K562 (cell line): ENCODE data around the gene AFAP1. TPM values are rescaled to one million over a fixed set of nuclear protein-coding genes. Genes with fewer than 3 reads are reported as not detected.
A peak's percentile ranks its signal among the peaks of the same experiment; 100 is the strongest.

Experiments used
- ATAC-seq: fragments of 200-7000 bp; cut with Tn5 transposase; 3 replicates; pipeline ENCODE4 v1.9.1; 2020; ENCODE audit warnings: moderate library complexity
- BruUV-seq: library from RNA; stranded (reverse); fragments of 400-500 nt; replicated peaks from 2 replicates; lab custom pipeline; 2021; lab: Mats Ljungman, UMichigan
- CTCF ChIA-PET: fragments of 300-600 bp; formaldehyde crosslinking; extraction: SDS; loops from one replicate; lab custom pipeline; 2021; ENCODE audit warnings: low intra/inter-chr PET ratio; lab: Yijun Ruan, JAX
- POLR2A ChIA-PET: fragments of 300-600, 350-650 bp; sonication (Branson Sonifier 250); formaldehyde crosslinking; extraction: SDS; loops from one replicate; lab custom pipeline; 2021; ENCODE audit warnings: antibody characterized with exemption, inconsistent platforms; lab: Yijun Ruan, JAX
- DNase-seq, 4 experiments: peaks; one replicate each; pipeline versions ENCODE4 v3.0.0 to v3.0.0-alpha.2; 2011 to 2018; ENCODE audit warnings: low spot score in 3 of 4, mixed read lengths in 3 of 4; ENCODE audit errors: extremely low read depth in 1 of 4
- FAIRE-seq: peaks from 2 replicates; lab custom pipeline; 2011; peaks lifted over from hg19 to GRCh38; lab: Jason Lieb, UNC
- H2AFZ ChIP-seq: 2 replicates; pipeline ENCODE4 v1.6.0; 2011; ENCODE audit warnings: low read depth, low read length, control low read depth, inconsistent platforms
- H3K27ac ChIP-seq: fragments of 200-600 bp; 3 replicates; pipeline ENCODE4 v1.8.0; 2011; ENCODE audit warnings: low read depth, mild to moderate bottlenecking, control low read depth, inconsistent platforms, low read length, moderate library complexity, mixed read lengths; ENCODE audit errors: extremely low read depth
- H3K27me3 ChIP-seq, 2 experiments: fragments of 300-600 bp in 1 of 2; 2 replicates in 1 of 2; 3 replicates in 1 of 2; pipeline versions ENCODE4 v1.6.0 to v1.8.0; 2011; ENCODE audit warnings: inconsistent platforms in 2 of 2, low read length in 2 of 2, mild to moderate bottlenecking in 1 of 2, mixed read lengths in 1 of 2, moderate library complexity in 1 of 2; ENCODE audit not compliant: control insufficient read depth in 2 of 2, insufficient read depth in 2 of 2
- H3K36me3 ChIP-seq: fragments of 300-600 bp; 3 replicates; pipeline ENCODE4 v1.8.0; 2011; ENCODE audit warnings: mild to moderate bottlenecking, low read length, inconsistent platforms; ENCODE audit not compliant: control insufficient read depth, insufficient read depth
- H3K4me1 ChIP-seq, 2 experiments: fragments of 200-600 bp in 1 of 2; replicated peaks in 1 of 2; 2 replicates in 1 of 2; 3 replicates in 1 of 2; pipeline versions ENCODE4 v1.5.1 to v1.8.0; 2011; ENCODE audit warnings: inconsistent platforms in 2 of 2, low read length in 2 of 2, mild to moderate bottlenecking in 1 of 2, mixed read lengths in 1 of 2, moderate library complexity in 1 of 2; ENCODE audit not compliant: control insufficient read depth in 2 of 2, insufficient read depth in 2 of 2
- H3K4me2 ChIP-seq: 2 replicates; pipeline ENCODE4 v1.6.1; 2011; ENCODE audit warnings: low read length, control low read depth, inconsistent platforms, mixed read lengths; ENCODE audit not compliant: insufficient read depth
- H3K4me3 ChIP-seq: fragments of 200-600 bp; sonication (generic), shearing (Covaris generic); 2 replicates; pipeline ENCODE4 v1.5.1; 2016; ENCODE audit warnings: control low read depth, inconsistent platforms
- H3K79me2 ChIP-seq: fragments of 200-600 bp; 3 replicates; pipeline ENCODE4 v1.8.0; 2011; ENCODE audit warnings: low read length, inconsistent platforms; ENCODE audit not compliant: control insufficient read depth, insufficient read depth
- H3K9ac ChIP-seq, 2 experiments: 2 replicates each; pipeline versions ENCODE4 v1.6.0 to v1.6.1; 2011; ENCODE audit warnings: low read depth in 2 of 2, low read length in 2 of 2, control low read depth in 1 of 2, inconsistent platforms in 1 of 2, mild to moderate bottlenecking in 1 of 2, mixed read lengths in 1 of 2; ENCODE audit not compliant: insufficient read depth in 1 of 2
- H3K9me1 ChIP-seq: one replicate; pipeline ENCODE4 v1.6.0; 2011; ENCODE audit warnings: inconsistent platforms, mild to moderate bottlenecking, low read length, moderate library complexity; ENCODE audit not compliant: control insufficient read depth, insufficient read depth
- H3K9me3 ChIP-seq: replicated peaks from 2 replicates; pipeline ENCODE4 v1.5.1; 2011; ENCODE audit warnings: low read depth, low read length, inconsistent platforms; ENCODE audit not compliant: control insufficient read depth, insufficient read depth
- H4K20me1 ChIP-seq: replicated peaks from 2 replicates; pipeline ENCODE4 v1.6.1; 2011; ENCODE audit warnings: low read length, inconsistent platforms, mixed read lengths; ENCODE audit not compliant: control insufficient read depth, insufficient read depth
- BRD4 ChIP-seq: fragments of 200-600 bp; sonication (generic); IDR thresholded peaks from 2 replicates; pipeline ENCODE4 v1.6.1; 2017; ENCODE audit warnings: inconsistent platforms
- FOXJ2 ChIP-seq: fragments of 200-800 bp; sonication (Bioruptor generic); IDR thresholded peaks from 2 replicates; pipeline ENCODE4 v1.6.1; 2016; ENCODE audit warnings: missing genetic modification characterization, missing compliant biosample characterization
- MYNN ChIP-seq, 2 experiments: sonication (generic); formaldehyde crosslinking in 1 of 2; IDR thresholded peaks; 2 replicates each; pipeline versions ENCODE4 v1.5.0 to v1.6.1; 2016 to 2020; ENCODE audit warnings: antibody characterized with exemption in 1 of 2, missing genetic modification reagents in 1 of 2
- WGBS: fragments of 100-300 bp; shearing (Covaris generic); methylation state at CpG from one replicate; pipeline ENCODE4 v1.1.6; 2016; ENCODE audit warnings: low coverage, mixed read lengths; ENCODE audit not compliant: insufficient coverage; ENCODE audit errors: missing lambda C conversion rate; 5-methylcytosine and 5-hydroxymethylcytosine counted together
- in situ Hi-C: fragments of 300-500 bp; cut with MboI; formaldehyde crosslinking; loops from 4 replicates; pipeline ENCODE4 v1.15.0; 2018; ENCODE audit warnings: inconsistent platforms, mixed read lengths
- intact Hi-C: fragments of 100-400 bp; cut with micrococcal nuclease; formaldehyde crosslinking; loops from 2 replicates; pipeline ENCODE4 v1.14.2; 2022
- polyA plus RNA-seq, 8 experiments: library from polyadenylated mRNA; depleted of rRNA in 4 of 8; stranded (reverse) in 5 of 8; unstranded in 3 of 8; fragments of >200 nt; fragmentation: Nextera tagmentation in 2 of 8; fragmentation: Illumina TruSeq in 1 of 8; extraction: Ambion mirVana in 2 of 8; extraction: Trizol in 1 of 8; gene quantifications; 2 replicates each; pipeline versions ENCODE4 v1.2.1 to v1.2.3, GENCODE V29; 2011 to 2014; ENCODE audit warnings: inconsistent platforms in 1 of 8, missing spikeins in 1 of 8
- total RNA-seq, 7 experiments: library from RNA; depleted of rRNA in 6 of 7; stranded (reverse); fragments of >200 nt in 6 of 7; fragmentation: Illumina TruSeq in 2 of 7; extraction: Trizol in 2 of 7; gene quantifications; 2 replicates each; pipeline versions ENCODE4 v1.2.1 to v1.2.3, GENCODE V29; 2011 to 2021; ENCODE audit warnings: low replicate concordance in 1 of 7

AFAP1 gene
- total and polyA plus RNA-seq, 9 of the 15 experiments (the other 6 are each of a cell fraction or from before 2014, with no cell fraction given): 0.07 to 0.42 (median 0.12) TPM; not detected in 1

DNA sequence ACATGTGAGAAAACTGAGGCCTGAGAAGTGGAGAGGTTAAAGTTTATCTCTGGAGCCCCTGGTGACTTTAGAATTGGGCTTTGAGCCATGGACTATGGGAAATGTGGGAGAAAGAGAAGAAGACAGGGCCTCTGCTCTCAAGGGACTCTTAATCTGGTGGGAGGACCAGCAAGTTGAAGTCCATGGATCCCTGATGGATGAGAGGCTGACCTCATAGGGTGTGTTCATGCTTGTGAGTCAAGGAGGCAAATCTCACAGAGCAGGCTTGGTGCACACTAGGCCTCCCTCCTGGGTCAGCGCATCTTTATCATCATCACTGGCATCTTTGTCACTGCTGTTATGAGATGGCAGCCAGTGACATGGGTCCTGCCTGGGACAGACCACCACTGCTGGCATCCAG is 211.9 kb downstream of the AFAP1 start:
- no peak overlapping the region for H3K27ac ChIP-seq
- TF ChIP-seq BRD4: no peak
- TF ChIP-seq MYNN (IDR thresholded peaks at IDR 0.05): peak; percentile 94
- peak; percentile 76 for TF ChIP-seq MYNN (CRISPR knock-in tag; IDR thresholded peaks at IDR 0.05)
- peaks cover 0 to 3% of the 10 kb centered on the region in 2 experiments; a peak in 1 of 5 replicates for H3K4me1 ChIP-seq
- H4K20me1 ChIP-seq: peaks cover 11% of the 10 kb centered on the region; the same call in 1 of the 2 replicates
- H2AFZ ChIP-seq: no peak overlapping the region
- H3K9me1 ChIP-seq: no peaks in the 10 kb centered on the region
- no peak overlapping the region for H3K4me3 ChIP-seq
- peaks cover 6 to 22% of the 10 kb centered on the region in 2 experiments; a peak in 2 of 5 replicates for H3K27me3 ChIP-seq
- ATAC-seq: no peak
- no peaks in the 10 kb centered on the region for H3K79me2 ChIP-seq
- intact Hi-C loops: no loop called here
- H3K36me3 ChIP-seq: no peaks in the 10 kb centered on the region
- BruUV-seq: no TSS peak
- no peak for DNase-seq
- H3K9me3 ChIP-seq: no peaks in the 10 kb centered on the region
- no peak for FAIRE-seq
- ChIA-PET POLR2A (no interaction called here), CTCF (no interaction called here)
- H3K4me2 ChIP-seq: no peak overlapping the region
- no peak overlapping the region for H3K9ac ChIP-seq
- WGBS: 0% methylated on average over 1 of the region's 1 CpG
- in situ Hi-C loops: no loop called here

DNA sequence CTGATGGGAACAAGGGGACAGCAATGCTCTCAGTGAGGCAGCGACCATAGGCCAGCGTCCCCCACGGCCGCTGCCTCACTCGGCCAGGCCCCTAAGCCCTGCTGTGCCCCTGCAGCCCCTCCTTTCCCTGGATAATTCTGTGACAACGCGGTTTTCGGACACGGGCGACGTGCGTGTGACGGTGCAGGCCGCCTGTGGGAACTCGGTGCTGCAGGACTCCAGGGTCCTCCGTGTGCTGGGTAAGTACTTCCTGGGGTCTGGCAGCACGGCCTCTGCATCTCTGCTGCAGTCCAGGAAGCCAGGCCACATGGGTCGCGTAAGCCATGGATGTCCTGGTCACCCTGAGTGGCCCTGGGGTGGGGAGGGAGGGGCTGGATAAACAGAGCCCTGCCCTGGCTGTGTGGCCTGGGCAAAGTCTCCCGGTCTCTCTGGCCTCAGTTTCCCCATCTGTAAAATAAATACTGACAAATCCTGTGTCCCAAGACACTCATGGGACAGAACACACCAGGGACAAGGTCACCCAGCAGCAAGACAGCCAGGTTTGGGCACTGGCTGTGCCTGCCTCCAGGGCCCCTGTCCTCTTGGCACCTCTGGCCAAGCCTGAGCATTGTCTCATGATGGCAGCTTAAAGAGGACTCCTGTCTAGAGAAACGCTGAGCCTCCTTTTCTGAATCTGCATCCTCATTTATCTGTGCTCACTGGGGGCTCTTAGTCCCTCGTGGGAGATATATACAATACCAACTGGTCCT is 212.8 kb downstream of the AFAP1 start:
- FAIRE-seq: no peak

More for the DNA sequence above, 212.8 kb downstream of the AFAP1 start:
- BruUV-seq: no TSS peak
- Histone ChIP-seq H3K4me1 (peaks cover 0 to 3% of the 10 kb centered on the region in 2 experiments; a peak in 1 of 5 replicates), H3K27ac (no peak overlapping the region), H3K36me3 (no peaks in the 10 kb centered on the region), H3K27me3 (peaks cover 4 to 22% of the 10 kb centered on the region in 2 experiments; a peak in 3 of 5 replicates), H2AFZ (no peak overlapping the region), H3K4me3 (no peak overlapping the region), H3K9me1 (no peaks in the 10 kb centered on the region), H3K79me2 (no peaks in the 10 kb centered on the region), H3K4me2 (no peak overlapping the region), H3K9me3 (no peaks in the 10 kb centered on the region), H4K20me1 (peaks cover 5% of the 10 kb centered on the region; the same call in 1 of the 2 replicates), H3K9ac (no peak overlapping the region)
- TF ChIP-seq FOXJ2 (tag): no peak
- in situ Hi-C loops: no loop called here
- under 1% methylated on average over 22 of the region's 22 CpGs for WGBS
- POLR2A ChIA-PET: no interaction called here
- intact Hi-C loops: no loop called here
- DNase-seq: no peak
- CTCF ChIA-PET: no interaction called here
- ATAC-seq: no peak
